GM21619 (cell line): ENCODE measurements around the gene CCDC127.
"Not testable (repeated sequence)": the region's sequence is repeated elsewhere in the genome, so short reads cannot be mapped to it uniquely, and the experiment has no call there.

Experiments used
- ATAC-seq: cut with Tn5 transposase; IDR thresholded peaks from one replicate; pipeline ENCODE4 v1.9.1; 2021; ENCODE audit not compliant: unreplicated experiment

Gene CCDC127

GRCh38 chr5:235527-235926 is 17.6 kb upstream of the CCDC127 start:
- not testable (repeated sequence) for ATAC-seq

- ATAC-seq = no peak
Observed at GRCh38 chr5:234450-234849, 16.5 kb upstream of the CCDC127 start.

- ATAC-seq = not testable (repeated sequence)
Observed at GRCh38 chr5:233426-233825, 15.5 kb upstream of the CCDC127 start.

DNA sequence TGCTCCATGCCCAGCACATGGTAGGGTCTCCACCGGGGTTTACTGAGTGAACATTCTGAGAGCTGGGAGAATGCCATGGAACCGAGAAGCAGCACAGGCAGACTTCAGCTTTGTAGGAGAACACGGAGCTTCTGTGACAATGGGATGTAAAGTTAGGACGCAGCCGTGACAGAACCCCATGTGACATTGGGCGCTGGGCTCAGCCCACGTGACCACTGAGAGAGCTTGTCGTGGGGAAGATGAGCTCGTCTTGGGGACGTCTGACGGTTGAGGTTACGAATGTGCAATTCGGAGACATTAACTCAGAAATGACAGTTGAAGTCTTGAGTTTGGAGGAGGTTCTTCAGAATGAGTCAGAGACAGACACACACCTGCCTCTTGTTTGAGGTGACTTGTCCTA is 13.7 kb upstream of the CCDC127 start:
- no peak for ATAC-seq

GRCh38 chr5:230711-231110 is 12.8 kb upstream of the CCDC127 start:
- no peak for ATAC-seq

GRCh38 chr5:228886-229285 is 10.9 kb upstream of the CCDC127 start:
- ATAC-seq = no peak

GRCh38 chr5:227375-227774 is 9.4 kb upstream of the CCDC127 start:
- ATAC-seq = not testable (repeated sequence)

DNA sequence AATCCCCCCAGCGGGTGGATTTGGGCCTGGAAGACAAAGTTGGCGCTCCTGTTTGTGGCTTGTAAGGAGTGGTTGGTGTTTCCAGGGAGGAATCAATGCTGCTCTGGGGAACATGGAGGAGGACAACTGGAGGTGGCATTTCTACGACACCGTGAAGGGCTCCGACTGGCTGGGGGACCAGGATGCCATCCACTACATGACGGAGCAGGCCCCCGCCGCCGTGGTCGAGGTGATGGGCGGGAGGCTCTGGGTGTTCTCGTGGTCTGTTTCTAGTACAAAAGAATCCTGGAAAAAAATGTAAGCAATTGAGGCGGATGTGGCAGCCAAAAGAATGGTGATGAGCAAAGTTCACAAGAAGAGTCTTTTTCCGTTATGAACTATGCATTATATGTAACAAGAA is 7.4 kb upstream of the CCDC127 start:
- no peak for ATAC-seq

- no peak for ATAC-seq
Observed at GRCh38 chr5:223791-224190, 5.8 kb upstream of the CCDC127 start.

- not testable (repeated sequence) for ATAC-seq
Observed at GRCh38 chr5:222951-223715, 5.2 kb upstream of the CCDC127 start.

DNA sequence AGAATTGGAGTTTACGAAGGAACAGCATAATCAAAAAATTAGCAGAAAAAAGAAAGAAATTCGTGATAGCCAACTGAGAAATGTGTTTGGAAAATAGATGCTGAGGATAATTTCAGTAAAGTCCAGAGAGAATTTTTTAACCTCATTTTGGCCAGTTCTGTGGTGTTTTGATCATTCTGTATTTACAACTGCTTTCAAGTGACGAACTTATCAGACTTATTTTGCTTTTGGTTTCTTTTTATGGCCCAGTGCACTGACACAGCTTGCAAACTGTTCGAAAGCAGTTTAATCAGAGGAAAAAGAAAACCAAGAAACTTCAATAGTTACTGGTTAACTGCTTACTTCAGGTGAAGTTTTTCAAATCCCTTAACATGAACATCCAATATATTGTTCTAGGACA is 2.0 kb upstream of the CCDC127 start:
- ATAC-seq = peak; percentile 31

DNA sequence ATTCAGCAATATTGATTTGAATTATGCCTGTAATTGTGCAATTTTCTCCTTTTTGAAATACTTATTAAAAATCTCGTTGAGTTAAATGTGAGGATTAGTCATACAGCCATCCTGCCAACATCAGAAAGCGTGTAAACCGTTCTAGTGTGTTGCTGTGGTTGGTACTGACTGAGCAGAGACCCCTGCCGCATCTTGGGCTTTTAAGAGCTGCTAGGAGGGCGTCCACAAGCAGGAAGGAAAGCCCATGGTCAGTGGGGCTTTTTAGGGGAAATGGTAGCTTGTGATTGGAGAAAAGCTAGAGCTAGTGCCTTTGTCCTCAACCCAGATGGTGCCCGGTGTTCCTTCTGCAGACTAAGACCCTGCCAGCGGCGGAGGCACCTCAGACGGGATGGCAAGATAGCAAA is 1.5 kb upstream of the CCDC127 start:
- no peak for ATAC-seq

DNA sequence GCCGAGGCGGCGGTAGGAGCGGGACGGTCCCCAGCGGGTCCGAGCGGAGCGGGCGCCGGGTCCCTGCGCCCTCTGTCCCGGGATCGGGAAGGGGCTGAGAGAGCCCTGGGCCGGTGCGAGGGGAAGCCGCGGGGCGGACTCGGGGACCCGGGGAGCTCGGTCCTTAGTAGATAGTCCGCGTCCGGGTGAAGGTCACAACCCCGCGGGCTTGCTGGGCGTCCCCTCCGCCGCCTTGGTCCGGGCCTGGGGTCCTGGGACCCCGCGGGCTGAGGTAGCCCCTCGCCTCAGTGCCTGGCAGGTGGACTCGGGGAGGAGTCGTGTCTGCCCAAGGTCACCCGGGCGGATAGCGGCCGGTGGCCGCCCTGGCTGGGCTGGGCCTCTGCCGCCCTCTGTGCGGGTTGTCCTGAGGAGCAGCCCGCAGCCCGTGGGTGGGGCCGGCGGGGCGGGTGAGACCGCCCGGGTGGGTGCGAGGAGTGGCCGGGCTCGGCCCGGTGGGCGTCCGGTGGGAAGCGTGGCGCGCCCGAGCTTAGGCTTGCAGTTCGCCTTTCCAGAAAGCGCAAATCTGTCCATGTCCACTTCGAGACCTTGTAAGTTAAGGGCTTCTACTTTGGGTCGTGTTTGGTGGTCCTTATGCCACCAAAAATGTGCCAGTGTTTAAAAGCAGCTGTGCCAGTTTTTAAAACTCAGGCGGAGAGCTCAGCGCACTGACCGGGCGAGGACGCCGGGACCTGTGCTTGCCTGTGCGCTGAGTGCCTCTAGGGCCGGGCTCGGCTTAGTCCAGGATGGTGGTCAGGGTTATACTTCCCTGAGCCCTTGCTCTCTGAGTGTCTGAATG is 721 bp upstream of the CCDC127 start:
- ATAC-seq = peak; percentile 31

GRCh38 chr5:216076-216475 is 1.9 kb downstream of the CCDC127 start:
- not testable (repeated sequence) for ATAC-seq

GRCh38 chr5:215256-215655 is 2.7 kb downstream of the CCDC127 start:
- ATAC-seq = not testable (repeated sequence)

GRCh38 chr5:213803-214395 is 4.1 kb downstream of the CCDC127 start:
- ATAC-seq = no peak

GRCh38 chr5:208449-209114 is 9.4 kb downstream of the CCDC127 start:
- no peak for ATAC-seq

GRCh38 chr5:207599-207998 is 10.4 kb downstream of the CCDC127 start:
- no peak for ATAC-seq

GRCh38 chr5:206927-207536 is 10.9 kb downstream of the CCDC127 start:
- no peak for ATAC-seq

GRCh38 chr5:206406-206805 is 11.5 kb downstream of the CCDC127 start:
- ATAC-seq = no peak
